Measurements from ENCODE around the gene FEZF1.

Gene FEZF1

GRCh38 chr7:122268101-122268500, 36.4 kb downstream of the FEZF1 start:
- no peak for DNase-seq (ENCODE audit: low read depth)

DNA sequence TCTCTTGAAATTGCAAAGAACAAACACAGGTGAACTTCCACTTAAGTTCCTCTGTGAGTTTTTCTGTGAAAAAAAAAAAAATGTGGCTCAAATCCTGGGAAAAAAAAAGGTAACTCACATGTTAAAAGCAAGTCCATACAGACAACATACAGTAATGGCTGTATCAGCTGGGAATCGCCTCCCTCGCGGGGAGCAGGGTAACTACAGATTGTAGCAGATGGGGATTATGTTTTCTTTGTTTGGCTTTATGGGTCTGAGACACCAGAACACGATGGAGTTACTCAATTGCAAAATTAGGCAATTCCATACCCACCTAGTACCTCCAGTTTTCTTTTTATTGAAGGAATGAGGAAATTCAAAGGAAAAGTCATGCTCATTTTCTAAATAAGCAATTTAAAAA, 42.3 kb downstream of the FEZF1 start:
- no peak for DNase-seq (ENCODE audit: low read depth)

DNA sequence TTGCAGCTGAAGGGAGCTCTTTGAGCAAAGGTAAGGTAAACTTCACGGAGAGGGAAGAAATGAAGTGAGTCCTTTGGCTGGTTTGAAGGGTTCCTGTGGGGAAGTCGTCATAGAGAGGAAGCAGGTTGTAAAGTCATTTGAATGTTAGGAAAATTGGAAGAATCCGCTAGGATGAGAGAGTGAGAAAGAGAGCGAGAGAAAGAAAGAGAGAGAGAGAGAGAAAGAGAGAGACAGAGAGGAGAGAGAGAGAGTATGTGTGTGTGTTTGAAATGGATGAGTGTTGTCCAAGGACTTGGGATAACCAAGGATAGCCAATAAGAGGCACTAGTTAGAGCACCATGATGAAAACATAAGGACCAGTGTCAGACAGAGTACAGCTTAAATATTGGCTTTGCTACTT, 43.1 kb downstream of the FEZF1 start:
- no peak for DNase-seq (ENCODE audit: low read depth)

GRCh38 chr7:122261016-122261415, 43.5 kb downstream of the FEZF1 start:
- DNase-seq (ENCODE audit: low read depth), result no peak

DNA sequence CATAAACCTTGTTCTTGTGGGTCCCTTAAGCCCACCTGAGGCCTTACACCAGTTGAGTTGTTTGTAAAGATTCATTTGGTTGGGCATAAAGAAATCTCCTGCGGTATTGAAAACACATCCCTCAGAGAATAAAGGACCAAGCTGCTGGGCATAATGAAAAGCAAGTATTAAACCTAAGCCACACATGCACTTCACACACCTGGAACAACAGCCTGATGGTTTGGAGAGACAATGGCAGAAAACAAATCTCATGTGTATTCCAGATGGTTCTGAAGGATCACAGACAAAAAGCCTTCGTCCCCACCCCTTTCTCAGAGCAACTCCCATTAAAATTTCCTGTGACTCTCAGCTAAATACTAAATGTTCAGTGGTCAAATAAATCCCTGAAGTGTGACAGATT, 44.2 kb downstream of the FEZF1 start:
- DNase-seq (ENCODE audit: low read depth), result no peak

- no peak for DNase-seq (ENCODE audit: low read depth)
These were observed 45.6 kb downstream of the FEZF1 start for GRCh38 chr7:122258971-122259370.

GRCh38 chr7:122257056-122257455, 47.5 kb downstream of the FEZF1 start:
- no peak for DNase-seq (ENCODE audit: low read depth)

DNA sequence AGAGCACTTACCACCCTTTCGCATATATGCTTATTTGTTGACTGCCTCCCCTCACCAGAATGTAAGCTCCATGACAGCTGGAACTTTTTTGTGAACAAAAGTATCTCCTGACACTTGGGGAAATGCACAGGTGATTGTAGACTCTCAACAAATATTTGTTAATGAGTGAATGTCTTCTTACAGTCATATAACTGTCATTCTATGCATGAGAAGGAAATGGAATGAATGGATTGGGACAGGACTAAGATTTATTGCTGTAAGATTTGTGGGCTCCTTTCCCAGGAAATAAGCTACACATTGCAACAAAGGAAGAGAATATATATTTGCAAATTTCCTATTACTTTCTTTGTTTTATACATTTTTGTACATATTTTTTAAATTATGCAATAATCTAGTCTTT, 48.5 kb downstream of the FEZF1 start:
- no peak for DNase-seq (ENCODE audit: low read depth)

GRCh38 chr7:122255454-122255853, 49.1 kb downstream of the FEZF1 start:
- no peak for DNase-seq (ENCODE audit: low read depth)

Data from CMK (cell line).